GM23338 (cell line): ENCODE results near the gene SCN1B.

Source experiments
- EZH2 ChIP-seq: fragments of 200-600 bp; sonication (generic); IDR thresholded peaks from one replicate; pipeline ENCODE4 v1.8.0; 2017; ENCODE audit warnings: antibody characterized with exemption, mild to moderate bottlenecking, low read depth; ENCODE audit not compliant: unreplicated experiment
- TF ChIP-seq, protein P1 (sequence below), 2 experiments: fragments of 200-600 bp in 1 of 2; sonication (generic) in 1 of 2; conservative IDR thresholded peaks; 2 replicates each; pipeline versions ENCODE4 v1.5.1 to v1.6.1; 2016 to 2017; ENCODE audit warnings: antibody characterized with exemption in 2 of 2, low read depth in 2 of 2, mild to moderate bottlenecking in 2 of 2, moderate library complexity in 1 of 2

DNA sequence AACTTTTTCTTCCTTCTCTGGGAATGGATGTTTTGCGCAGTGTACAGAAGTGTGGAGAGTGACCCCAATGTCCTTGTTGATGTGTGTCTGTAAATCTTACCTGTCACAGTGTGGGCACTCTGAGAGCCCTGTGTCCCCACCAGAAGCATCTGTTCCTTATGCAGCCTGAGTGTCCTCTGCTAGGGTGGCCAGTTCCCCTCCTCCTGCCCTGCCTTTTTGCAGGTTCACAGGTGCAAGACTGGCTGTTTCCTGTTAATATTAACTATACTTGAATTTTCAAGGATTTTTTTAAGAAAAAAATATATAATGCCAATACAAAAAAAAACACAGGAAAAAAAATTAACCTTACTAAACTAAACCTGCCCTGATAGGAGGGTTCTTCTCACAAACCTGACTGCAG is 42.2 kb upstream of the SCN1B start:
- TF ChIP-seq, protein P1, sequence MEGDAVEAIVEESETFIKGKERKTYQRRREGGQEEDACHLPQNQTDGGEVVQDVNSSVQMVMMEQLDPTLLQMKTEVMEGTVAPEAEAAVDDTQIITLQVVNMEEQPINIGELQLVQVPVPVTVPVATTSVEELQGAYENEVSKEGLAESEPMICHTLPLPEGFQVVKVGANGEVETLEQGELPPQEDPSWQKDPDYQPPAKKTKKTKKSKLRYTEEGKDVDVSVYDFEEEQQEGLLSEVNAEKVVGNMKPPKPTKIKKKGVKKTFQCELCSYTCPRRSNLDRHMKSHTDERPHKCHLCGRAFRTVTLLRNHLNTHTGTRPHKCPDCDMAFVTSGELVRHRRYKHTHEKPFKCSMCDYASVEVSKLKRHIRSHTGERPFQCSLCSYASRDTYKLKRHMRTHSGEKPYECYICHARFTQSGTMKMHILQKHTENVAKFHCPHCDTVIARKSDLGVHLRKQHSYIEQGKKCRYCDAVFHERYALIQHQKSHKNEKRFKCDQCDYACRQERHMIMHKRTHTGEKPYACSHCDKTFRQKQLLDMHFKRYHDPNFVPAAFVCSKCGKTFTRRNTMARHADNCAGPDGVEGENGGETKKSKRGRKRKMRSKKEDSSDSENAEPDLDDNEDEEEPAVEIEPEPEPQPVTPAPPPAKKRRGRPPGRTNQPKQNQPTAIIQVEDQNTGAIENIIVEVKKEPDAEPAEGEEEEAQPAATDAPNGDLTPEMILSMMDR (conservative IDR thresholded peaks at IDR 0.05; ENCODE audit: low read depth in 2 of 2): no peak
- TF ChIP-seq EZH2: no peak
